H1 (cell line): ENCODE data around the gene SLC25A26. TPM values are rescaled to one million over a fixed set of nuclear protein-coding genes. Genes with fewer than 3 reads are reported as not detected.

Source experiments
- CTCF ChIA-PET: fragments of 300-600 bp; sonication (Branson Sonifier 250); formaldehyde crosslinking; loops from one replicate; lab custom pipeline; 2021; ENCODE audit not compliant: partially characterized antibody; lab: Charles Lee
- POLR2A ChIA-PET: fragments of 300-600 bp; sonication (Branson Sonifier 250); formaldehyde crosslinking; loops from one replicate; lab custom pipeline; 2021; ENCODE audit warnings: inconsistent platforms; ENCODE audit not compliant: partially characterized antibody; lab: Charles Lee
- DNase-seq, 2 experiments: peaks; one replicate each; pipeline versions ENCODE4 v3.0.0 to v3.0.0-alpha.2; 2010 to 2022; ENCODE audit warnings: low spot score in 2 of 2, low read depth in 1 of 2, mixed read lengths in 1 of 2
- FAIRE-seq: peaks from 2 replicates; lab custom pipeline; 2011; peaks lifted over from hg19 to GRCh38; lab: Jason Lieb, UNC
- H2AFZ ChIP-seq: 2 replicates; pipeline ENCODE4 v1.8.1; 2012; ENCODE audit warnings: low read length, inconsistent platforms
- H2AK5ac ChIP-seq: 2 replicates; pipeline ENCODE4 v1.6.1; 2013; ENCODE audit warnings: low read depth, low read length
- H2BK120ac ChIP-seq: replicated peaks from 2 replicates; pipeline ENCODE3; 2013; ENCODE audit warnings: low read depth, low read length, inconsistent platforms
- H2BK12ac ChIP-seq: 2 replicates; pipeline ENCODE4 v1.6.1; 2013; ENCODE audit warnings: low read depth, low read length
- H2BK15ac ChIP-seq: 2 replicates; pipeline ENCODE4 v1.6.1; 2013; ENCODE audit warnings: low read length
- H2BK20ac ChIP-seq: 2 replicates; pipeline ENCODE4 v1.6.1; 2013; ENCODE audit warnings: low read length
- H2BK5ac ChIP-seq: 2 replicates; pipeline ENCODE4 v1.6.1; 2013; ENCODE audit warnings: low read depth, low read length
- H3K14ac ChIP-seq: 2 replicates; pipeline ENCODE4 v1.6.1; 2013; ENCODE audit warnings: inconsistent platforms; ENCODE audit not compliant: insufficient read length
- H3K18ac ChIP-seq: 2 replicates; pipeline ENCODE4 v1.6.1; 2013; ENCODE audit warnings: low read length; ENCODE audit errors: extremely low read depth
- H3K23ac ChIP-seq: 2 replicates; pipeline ENCODE4 v1.6.1; 2013; ENCODE audit warnings: inconsistent platforms; ENCODE audit not compliant: insufficient read length
- H3K23me2 ChIP-seq: 2 replicates; pipeline ENCODE4 v1.6.1; 2013; ENCODE audit warnings: low read depth, low read length
- H3K27ac ChIP-seq: 2 replicates; pipeline ENCODE4 v1.6.1; 2011; ENCODE audit warnings: low read depth, low read length, inconsistent platforms
- H3K27me3 ChIP-seq, 4 experiments: replicated peaks in 1 of 4; 1 replicate in 1 of 4; 2 replicates in 3 of 4; pipeline versions ENCODE4 v1.6.1 to v1.8.1; 2011 to 2013; ENCODE audit warnings: low read length in 3 of 4, mild to moderate bottlenecking in 3 of 4, inconsistent platforms in 2 of 4, mixed read lengths in 2 of 4, moderate library complexity in 1 of 4; ENCODE audit not compliant: control insufficient read depth in 3 of 4, insufficient read depth in 3 of 4; ENCODE audit errors: extremely low read depth in 1 of 4
- H3K36me3 ChIP-seq, 4 experiments: 2 replicates each; pipeline versions ENCODE4 v1.6.1 to v1.8.1; 2011 to 2013; ENCODE audit warnings: mild to moderate bottlenecking in 4 of 4, low read length in 3 of 4, moderate library complexity in 2 of 4, control low read depth in 1 of 4, inconsistent platforms in 1 of 4; ENCODE audit not compliant: insufficient read depth in 4 of 4, control insufficient read depth in 2 of 4
- H3K4ac ChIP-seq: replicated peaks from 2 replicates; pipeline ENCODE3; 2013; ENCODE audit warnings: low read length, low read depth, mixed read lengths, inconsistent platforms; ENCODE audit not compliant: insufficient read length
- H3K4me1 ChIP-seq, 4 experiments: replicated peaks in 1 of 4; 1 replicate in 1 of 4; 2 replicates in 3 of 4; pipeline versions ENCODE4 v1.6.1 to v1.8.1; 2011 to 2013; ENCODE audit warnings: low read length in 3 of 4, inconsistent platforms in 2 of 4, mixed read lengths in 1 of 4; ENCODE audit not compliant: insufficient read depth in 4 of 4, control insufficient read depth in 3 of 4
- H3K4me2 ChIP-seq, 2 experiments: 2 replicates each; pipeline versions ENCODE4 v1.6.1 to v1.8.1; 2011 to 2013; ENCODE audit warnings: low read depth in 2 of 2, low read length in 2 of 2, control low read depth in 1 of 2, inconsistent platforms in 1 of 2, mild to moderate bottlenecking in 1 of 2; ENCODE audit not compliant: insufficient read depth in 1 of 2
- H3K4me3 ChIP-seq, 4 experiments: fragments of 200-600, 300-600 bp in 1 of 4; sonication (generic), shearing (Covaris generic), sonication (Bioruptor Twin) in 1 of 4; 2 replicates each; pipeline versions ENCODE4 v1.5.1 to v1.8.1; 2011 to 2016; ENCODE audit warnings: low read length in 4 of 4, low read depth in 3 of 4, control low read depth in 2 of 4, inconsistent platforms in 2 of 4, mild to moderate bottlenecking in 2 of 4, mixed read lengths in 1 of 4, moderate library complexity in 1 of 4; ENCODE audit not compliant: insufficient read depth in 2 of 4; ENCODE audit errors: extremely low read depth in 1 of 4
- H3K56ac ChIP-seq: replicated peaks from 2 replicates; pipeline ENCODE3; 2013; ENCODE audit warnings: low read depth, mild to moderate bottlenecking, mixed read lengths, low read length, inconsistent platforms; ENCODE audit not compliant: insufficient read length
- H3K79me1 ChIP-seq: 2 replicates; pipeline ENCODE4 v1.6.1; 2013; ENCODE audit warnings: low read depth, low read length, control low read depth
- H3K79me2 ChIP-seq, 2 experiments: 2 replicates each; pipeline versions ENCODE4 v1.6.1 to v1.8.1; 2012 to 2013; ENCODE audit warnings: low read length in 2 of 2, mild to moderate bottlenecking in 2 of 2, inconsistent platforms in 1 of 2; ENCODE audit not compliant: insufficient read depth in 2 of 2, control insufficient read depth in 1 of 2
- H3K9ac ChIP-seq, 4 experiments: replicated peaks in 1 of 4; 1 replicate in 1 of 4; 2 replicates in 3 of 4; pipeline versions ENCODE4 v1.6.1 to v1.8.1; 2011 to 2013; ENCODE audit warnings: low read depth in 3 of 4, low read length in 3 of 4, control low read depth in 2 of 4, mild to moderate bottlenecking in 2 of 4, moderate library complexity in 2 of 4, inconsistent platforms in 1 of 4; ENCODE audit errors: extremely low read depth in 1 of 4
- H3K9me3 ChIP-seq, 2 experiments: 2 replicates each; pipeline versions ENCODE4 v1.6.1 to v1.8.1; 2012 to 2013; ENCODE audit warnings: mild to moderate bottlenecking in 2 of 2, moderate library complexity in 2 of 2, control low read depth in 1 of 2, inconsistent platforms in 1 of 2, low read depth in 1 of 2, low read length in 1 of 2, mixed read lengths in 1 of 2; ENCODE audit not compliant: insufficient read depth in 2 of 2
- H4K20me1 ChIP-seq, 2 experiments: replicated peaks in 1 of 2; 2 replicates each; pipeline versions ENCODE3 to v1.8.1; 2011 to 2013; ENCODE audit warnings: inconsistent platforms in 2 of 2, low read length in 2 of 2, mild to moderate bottlenecking in 1 of 2; ENCODE audit not compliant: insufficient read depth in 2 of 2, control insufficient read depth in 1 of 2
- H4K5ac ChIP-seq: 2 replicates; pipeline ENCODE4 v1.6.1; 2013; ENCODE audit warnings: low read length, low read depth, mixed read lengths, inconsistent platforms; ENCODE audit not compliant: insufficient read length
- H4K8ac ChIP-seq: 2 replicates; pipeline ENCODE4 v1.8.0; 2013; ENCODE audit warnings: mild to moderate bottlenecking, moderate library complexity, low read length, inconsistent platforms; ENCODE audit not compliant: insufficient read depth; ENCODE audit errors: extremely low read depth
- H4K91ac ChIP-seq: replicated peaks from 2 replicates; pipeline ENCODE3; 2013; ENCODE audit warnings: low read length, mixed read lengths, inconsistent platforms; ENCODE audit not compliant: insufficient read length
- BACH1 ChIP-seq: IDR thresholded peaks from 2 replicates; pipeline ENCODE4 v1.6.1; 2012; ENCODE audit warnings: low read length, improper control_type of control experiment
- CBX8 ChIP-seq: fragments of 300-800, 300-1000 bp; sonication (generic); IDR thresholded peaks from 2 replicates; pipeline ENCODE4 v1.7.1; 2016; ENCODE audit warnings: low read depth, low read length, borderline replicate concordance
- CHD1 ChIP-seq: IDR thresholded peaks from 2 replicates; pipeline ENCODE4 v1.6.1; 2012; ENCODE audit warnings: low read depth, low read length, improper control_type of control experiment
- HDAC2 ChIP-seq, 2 experiments: fragments of 300-600 bp in 1 of 2; sonication (generic) in 1 of 2; IDR thresholded peaks; 2 replicates each; pipeline ENCODE4 v1.6.1; 2011 to 2012; ENCODE audit warnings: low read depth in 2 of 2, low read length in 2 of 2, mild to moderate bottlenecking in 2 of 2, moderate library complexity in 2 of 2, borderline replicate concordance in 1 of 2, inconsistent platforms in 1 of 2
- RFX5 ChIP-seq: IDR thresholded peaks from 2 replicates; pipeline ENCODE4 v1.6.1; 2011; ENCODE audit warnings: low read depth, low read length, improper control_type of control experiment, borderline replicate concordance
- SP4 ChIP-seq: IDR thresholded peaks from 2 replicates; pipeline ENCODE4 v1.6.1; 2012; ENCODE audit warnings: low read length, inconsistent platforms
- TEAD4 ChIP-seq: IDR thresholded peaks from 2 replicates; pipeline ENCODE4 v1.6.1; 2012; ENCODE audit warnings: low read depth, low read length, inconsistent platforms, mixed read lengths
- ZNF274 ChIP-seq: IDR thresholded peaks from 2 replicates; pipeline ENCODE4 v1.7.0; 2012; ENCODE audit warnings: low read length, borderline replicate concordance; ENCODE audit errors: extremely low read depth
- WGBS, 2 experiments: shearing (Covaris generic) in 1 of 2; methylation state at CpG; one replicate each; pipeline versions ENCODE4 v1.1.6 to v1.1.7; 2013 to 2015; ENCODE audit warnings: low lambda C conversion rate in 2 of 2, mixed read lengths in 2 of 2, inconsistent platforms in 1 of 2, low coverage in 1 of 2, missing lambda C conversion rate in 1 of 2; ENCODE audit not compliant: insufficient replicate concordance in 2 of 2, insufficient coverage in 1 of 2, insufficient read length in 1 of 2; ENCODE audit errors: extremely low coverage in 1 of 2, missing lambda C conversion rate in 1 of 2; 5-methylcytosine and 5-hydroxymethylcytosine counted together
- polyA plus RNA-seq, 7 experiments: library from polyadenylated mRNA; depleted of rRNA in 3 of 7; stranded (reverse) in 5 of 7; unstranded in 2 of 7; fragments of >200 nt in 5 of 7; fragments of 200-250 nt in 2 of 7; gene quantifications; 1 replicate in 5 of 7; 2 replicates in 1 of 7; 4 replicates in 1 of 7; pipeline versions ENCODE4 v1.2.1 to v1.2.3, GENCODE V29; 2011 to 2013; ENCODE audit warnings: missing spikeins in 2 of 7, mixed read lengths in 2 of 7
- total RNA-seq: library from RNA; stranded (reverse); fragmentation: NEBNext Ultra II Directional; extraction: Animal tissue kit (Norgen Biotek cat#: 25700); gene quantifications from 2 replicates; pipeline ENCODE4 v1.2.1, GENCODE V29; 2021

SLC25A26 gene
- total and polyA plus RNA-seq, 2 of the 8 experiments (the other 6 are each of a cell fraction or from before 2014, with no cell fraction given), result 30.0 to 37.0 TPM

DNA sequence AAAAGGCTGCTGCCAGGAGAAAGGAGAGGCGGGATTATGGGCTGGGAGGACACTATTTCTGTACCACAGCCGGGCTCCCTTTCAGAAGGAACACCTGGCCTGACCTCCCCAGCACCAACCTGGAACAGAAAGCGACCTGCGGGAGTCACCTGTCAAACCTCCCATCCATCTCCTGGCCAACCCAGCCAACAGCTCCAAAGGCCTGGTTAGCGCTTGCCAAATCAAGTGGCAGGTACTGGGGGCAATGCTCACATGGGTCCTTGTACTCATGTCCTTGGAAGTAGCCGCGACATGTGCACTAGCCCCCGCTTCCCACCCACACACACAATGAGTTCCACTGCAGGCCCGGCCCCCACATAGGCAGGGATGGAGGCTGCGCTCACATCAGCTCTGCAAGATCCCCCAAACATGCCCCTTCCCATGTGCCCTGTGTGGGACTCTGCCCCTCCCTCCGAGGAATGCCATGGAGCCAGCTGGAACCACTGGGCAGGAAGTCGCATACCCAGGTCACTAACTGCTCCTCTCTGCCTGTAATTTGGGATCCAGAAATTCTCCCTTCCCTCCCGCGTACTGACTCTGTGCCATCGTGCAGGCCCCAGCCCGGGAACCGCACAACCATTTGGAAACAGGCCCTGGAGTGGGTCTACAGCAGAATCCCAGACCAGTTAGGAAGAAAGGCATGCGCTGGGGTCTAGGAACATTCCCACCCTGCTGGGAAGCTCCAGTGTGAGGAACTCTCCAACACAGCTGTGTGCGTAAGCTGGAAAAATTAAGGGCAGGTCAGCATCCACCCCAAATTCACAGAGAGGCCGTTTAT lies 181.1 kb downstream of the SLC25A26 start:
- Histone ChIP-seq H4K91ac (no peak overlapping the region), H3K36me3 (peaks cover 45 to 85% (median 66%) of the 10 kb centered on the region in 4 experiments), H3K79me1 (peaks cover 2% of the 10 kb centered on the region), H2AFZ (no peak overlapping the region), H3K79me2 (peaks cover 0 to 72% of the 10 kb centered on the region in 2 experiments; a peak in 2 of 4 replicates), H3K4me3 (no peak overlapping the region), H2BK120ac (no peak overlapping the region), H3K4me1 (peaks cover 0 to 11% (median 5%) of the 10 kb centered on the region in 4 experiments; a peak in 6 of 7 replicates), H3K27ac (no peak overlapping the region), H4K5ac (no peak overlapping the region), H3K23me2 (no peaks in the 10 kb centered on the region), H2BK15ac (no peak overlapping the region), H3K14ac (no peak overlapping the region), H2BK20ac (no peak overlapping the region), H3K23ac (no peak overlapping the region), H3K4ac (no peak overlapping the region), H2AK5ac (no peak overlapping the region), H4K8ac (no peak overlapping the region; the same call in 1 of the 2 replicates), H2BK5ac (no peak overlapping the region), H3K4me2 (no peak overlapping the region), H3K18ac (no peak overlapping the region), H4K20me1 (peaks cover 18 to 27% of the 10 kb centered on the region in 2 experiments), H3K56ac (no peak overlapping the region), H2BK12ac (no peak overlapping the region), H3K9me3 (no peaks in the 10 kb centered on the region), H3K27me3 (no peaks in the 10 kb centered on the region), H3K9ac (no peak overlapping the region)
- WGBS, 2 experiments, result 89% methylated on average over 20 of the region's 20 CpGs; no CpG with 5 or more reads in 1 of the 2 experiments
- FAIRE-seq, result no peak
- CTCF ChIA-PET, result interaction anchor here (0.8 to 2.2 kb wide), 5 partner anchors 9 to 420 kb away, joined by 3 to 8 read pairs (median 6); no protein-coding TSS in a partner anchor
- no peak for TF ChIP-seq RFX5
- TF ChIP-seq BACH1, result no peak
- TF ChIP-seq TEAD4, result 0 out of 2 replicates have a peak, but pooled peaks have one; percentile 3
- TF ChIP-seq SP4, result no peak
- no peak for TF ChIP-seq CHD1
- TF ChIP-seq CBX8, result no peak
- no peak for TF ChIP-seq HDAC2 (IDR thresholded peaks at IDR 0.05; ENCODE audit: borderline replicate concordance in 1 of 2, low read depth in 2 of 2, low read length in 2 of 2)
- no peak for TF ChIP-seq ZNF274
- POLR2A ChIA-PET, result no interaction called here
- no peak for DNase-seq
